Mucosa of descending colon (tissue), 3 donors: Measurements from ENCODE around the gene USP8. TPM values are rescaled to one million over a fixed set of nuclear protein-coding genes. Genes with fewer than 3 reads are reported as not detected.
"Not testable (repeated sequence)": the region's sequence is repeated elsewhere in the genome, so short reads cannot be mapped to it uniquely, and the experiment has no call there.

ENCODE experiments used
- ATAC-seq: fragments of 200-7000 bp; cut with Tn5 transposase; one replicate; pipeline ENCODE4 v1.9.1; 2020; ENCODE audit warnings: mild to moderate bottlenecking, moderate library complexity
- DNase-seq, 3 donors: peaks; one replicate each; pipeline ENCODE4 v3.0.0-alpha.2; 2020
- H3K36me3 ChIP-seq: fragments of 200-600 bp; one replicate; pipeline ENCODE4 v1.8.0; 2021; ENCODE audit warnings: low read depth, mild to moderate bottlenecking
- H3K4me1 ChIP-seq: fragments of 200-600 bp; one replicate; pipeline ENCODE4 v1.8.0; 2021; ENCODE audit warnings: low read depth, mild to moderate bottlenecking
- H3K4me3 ChIP-seq: fragments of 200-600 bp; one replicate; pipeline ENCODE4 v1.8.0; 2021; ENCODE audit warnings: mild to moderate bottlenecking
- H3K9me3 ChIP-seq: fragments of 200-600 bp; one replicate; pipeline ENCODE4 v1.8.0; 2021; ENCODE audit warnings: mild to moderate bottlenecking
- intact Hi-C, 2 donors: fragments of 100-400 bp; cut with DNase I in 1 of 2; cut with micrococcal nuclease in 1 of 2; formaldehyde crosslinking; loops; one replicate each; pipeline versions ENCODE4 v1.11.0 to v1.11.1; 2022; cut with DNase I, micrococcal nuclease
- total RNA-seq, 3 donors: library from RNA; stranded (reverse); fragmentation: NEBNext Ultra II Directional in 2 of 3; extraction: Animal tissue kit (Norgen Biotek cat#: 25700) in 2 of 3; gene quantifications; one replicate each; pipeline versions ENCODE4 v1.2.1 to v1.2.4, GENCODE V29; 2021 to 2023
- TF ChIP-seq, protein P1 (sequence below): fragments of 200-600 bp; IDR thresholded peaks from one replicate; pipeline ENCODE4 v1.8.0; 2022; ENCODE audit warnings: antibody characterized with exemption, mild to moderate bottlenecking
- donor health status: DM: no; HTN: no; CAD: no; lungs with moderate emphysema.
- donor health status: DM: no; HTN: no; CAD: no.
- donor health status: DM: no; HTN: yes; CAD: no.

Gene USP8
- total RNA-seq, 3 donors from 2014 or later, result 66.9 to 87.6 (median 84.4) TPM

DNA sequence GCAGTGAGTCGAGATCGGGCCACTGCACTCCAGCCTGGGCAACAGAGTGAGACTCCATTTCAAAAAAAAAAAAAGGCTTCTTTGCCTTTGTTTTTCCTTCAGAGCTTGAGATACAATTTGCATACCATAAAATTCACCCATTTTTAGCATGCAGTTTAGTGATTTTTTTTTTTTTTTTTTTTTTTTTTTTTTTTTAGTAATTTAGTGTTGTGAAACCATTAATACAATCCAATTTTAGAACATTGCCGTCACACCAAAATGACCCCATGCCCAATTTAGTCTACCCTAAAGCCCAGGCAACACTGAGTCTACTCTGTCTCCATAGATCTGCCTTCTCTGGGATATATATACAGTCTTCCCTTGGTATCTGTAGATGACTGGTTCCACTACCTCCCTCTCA, 61.2 kb downstream of the USP8 start:
- intact Hi-C loops, result no loop called here
- DNase-seq (no peak), ATAC-seq (no peak)
- Histone ChIP-seq H3K4me3 (no peak overlapping the region), H3K36me3 (peaks cover 4% of the 10 kb centered on the region), H3K4me1 (no peaks in the 10 kb centered on the region), H3K9me3 (no peaks in the 10 kb centered on the region)
- TF ChIP-seq, protein P1, sequence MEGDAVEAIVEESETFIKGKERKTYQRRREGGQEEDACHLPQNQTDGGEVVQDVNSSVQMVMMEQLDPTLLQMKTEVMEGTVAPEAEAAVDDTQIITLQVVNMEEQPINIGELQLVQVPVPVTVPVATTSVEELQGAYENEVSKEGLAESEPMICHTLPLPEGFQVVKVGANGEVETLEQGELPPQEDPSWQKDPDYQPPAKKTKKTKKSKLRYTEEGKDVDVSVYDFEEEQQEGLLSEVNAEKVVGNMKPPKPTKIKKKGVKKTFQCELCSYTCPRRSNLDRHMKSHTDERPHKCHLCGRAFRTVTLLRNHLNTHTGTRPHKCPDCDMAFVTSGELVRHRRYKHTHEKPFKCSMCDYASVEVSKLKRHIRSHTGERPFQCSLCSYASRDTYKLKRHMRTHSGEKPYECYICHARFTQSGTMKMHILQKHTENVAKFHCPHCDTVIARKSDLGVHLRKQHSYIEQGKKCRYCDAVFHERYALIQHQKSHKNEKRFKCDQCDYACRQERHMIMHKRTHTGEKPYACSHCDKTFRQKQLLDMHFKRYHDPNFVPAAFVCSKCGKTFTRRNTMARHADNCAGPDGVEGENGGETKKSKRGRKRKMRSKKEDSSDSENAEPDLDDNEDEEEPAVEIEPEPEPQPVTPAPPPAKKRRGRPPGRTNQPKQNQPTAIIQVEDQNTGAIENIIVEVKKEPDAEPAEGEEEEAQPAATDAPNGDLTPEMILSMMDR, result no peak

DNA sequence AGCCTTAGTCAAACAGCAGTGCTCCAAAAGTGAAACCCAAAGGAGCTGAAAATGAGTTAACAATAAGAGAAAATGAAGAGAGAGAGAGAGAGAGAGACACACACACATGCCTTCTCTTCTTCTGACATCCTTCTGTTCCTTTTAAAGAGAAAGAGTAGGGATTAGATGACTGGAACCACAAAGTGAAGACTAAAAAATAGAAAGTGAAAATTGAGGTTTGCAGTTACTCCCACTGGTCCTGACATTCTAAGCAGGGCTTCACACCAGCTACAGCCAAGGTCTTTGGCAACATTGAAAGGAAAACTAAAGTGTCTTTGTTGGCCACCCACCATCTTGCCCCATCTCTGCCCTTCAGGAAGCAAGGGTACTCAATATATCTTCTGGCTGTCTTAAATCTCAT, 63.1 kb downstream of the USP8 start:
- DNase-seq, result no peak
- TF ChIP-seq, protein P1, result no peak
- Histone ChIP-seq H3K36me3 (peaks cover 4% of the 10 kb centered on the region), H3K4me1 (no peaks in the 10 kb centered on the region), H3K4me3 (no peak overlapping the region), H3K9me3 (no peaks in the 10 kb centered on the region)
- intact Hi-C loops, result no loop called here
- no peak for ATAC-seq

DNA sequence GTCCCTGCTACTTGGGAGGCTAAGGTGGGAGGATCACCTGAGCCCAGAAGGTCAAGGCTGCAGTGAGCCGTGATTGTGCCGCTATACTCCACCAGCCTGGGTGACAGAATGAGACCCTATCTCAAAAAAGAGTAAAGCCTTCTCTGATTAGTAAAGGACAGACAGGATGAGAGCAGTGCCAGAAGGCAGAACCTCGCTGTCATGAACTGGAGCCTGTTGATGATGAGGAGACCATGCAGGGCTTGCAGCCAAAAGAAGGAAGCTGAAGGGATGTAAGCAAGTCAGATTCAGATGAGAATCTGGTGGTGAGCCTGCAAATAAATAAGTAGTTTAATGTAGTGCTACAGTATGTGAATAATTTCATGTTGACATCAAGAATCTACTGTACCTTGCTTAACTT, 69.4 kb downstream of the USP8 start:
- H3K9me3 ChIP-seq, result no peaks in the 10 kb centered on the region
- H3K36me3 ChIP-seq, result peaks cover 18% of the 10 kb centered on the region
- TF ChIP-seq, protein P1, result no peak
- intact Hi-C loops, result no loop called here
- H3K4me3 ChIP-seq, result no peak overlapping the region
- no peaks in the 10 kb centered on the region for H3K4me1 ChIP-seq
- ATAC-seq (no peak), DNase-seq (no peak)

DNA sequence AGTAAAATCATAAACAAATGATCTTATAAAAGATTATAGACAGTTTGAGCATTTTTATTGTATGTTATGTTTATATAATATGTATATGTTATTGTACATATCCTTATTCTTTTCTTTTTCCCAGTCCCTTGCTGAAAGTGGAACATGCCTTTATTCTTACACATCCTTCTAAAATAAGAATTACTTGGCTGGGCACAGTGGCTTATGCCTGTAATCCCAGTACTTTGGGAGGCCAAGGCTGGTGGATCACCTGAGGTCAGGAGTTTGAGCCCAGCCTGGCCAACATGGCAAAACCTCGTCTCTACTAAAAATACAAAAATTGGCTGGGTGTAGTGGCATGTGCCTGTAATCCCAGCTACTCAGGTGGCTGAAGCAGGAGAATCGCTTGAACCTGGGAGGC, 70.3 kb downstream of the USP8 start:
- not testable (repeated sequence) for DNase-seq

DNA sequence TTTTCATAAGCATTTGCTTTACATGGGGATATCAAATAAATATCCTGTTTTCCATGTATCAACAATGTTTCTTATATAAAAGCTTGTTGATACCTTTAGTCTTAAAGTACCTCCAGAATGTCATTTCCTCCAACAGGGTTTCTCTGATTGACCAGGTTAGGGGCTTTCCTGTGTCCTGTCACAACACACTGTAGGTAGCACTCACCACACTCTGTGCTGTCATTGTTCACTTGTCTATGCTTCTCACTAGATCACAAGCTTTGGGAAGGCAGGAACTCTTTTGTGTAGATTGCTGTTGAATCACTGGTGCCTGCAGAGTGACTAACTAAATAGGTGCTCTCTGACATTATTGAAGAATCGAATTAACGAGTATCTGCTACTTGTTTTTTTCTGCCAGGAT, 72.5 kb downstream of the USP8 start:
- Histone ChIP-seq H3K4me3 (no peak overlapping the region), H3K36me3 (peaks cover 23% of the 10 kb centered on the region), H3K4me1 (no peaks in the 10 kb centered on the region), H3K9me3 (no peaks in the 10 kb centered on the region)
- no peak for DNase-seq
- TF ChIP-seq, protein P1, result no peak
- intact Hi-C loops, result no loop called here
- no peak for ATAC-seq

More for the DNA sequence above, 70.3 kb downstream of the USP8 start:
- H3K9me3 ChIP-seq, H3K4me3 ChIP-seq, H3K4me1 ChIP-seq, intact Hi-C loops, ATAC-seq: not testable (repeated sequence)
- H3K36me3 ChIP-seq, result peaks cover 23% of the 10 kb centered on the region

DNA sequence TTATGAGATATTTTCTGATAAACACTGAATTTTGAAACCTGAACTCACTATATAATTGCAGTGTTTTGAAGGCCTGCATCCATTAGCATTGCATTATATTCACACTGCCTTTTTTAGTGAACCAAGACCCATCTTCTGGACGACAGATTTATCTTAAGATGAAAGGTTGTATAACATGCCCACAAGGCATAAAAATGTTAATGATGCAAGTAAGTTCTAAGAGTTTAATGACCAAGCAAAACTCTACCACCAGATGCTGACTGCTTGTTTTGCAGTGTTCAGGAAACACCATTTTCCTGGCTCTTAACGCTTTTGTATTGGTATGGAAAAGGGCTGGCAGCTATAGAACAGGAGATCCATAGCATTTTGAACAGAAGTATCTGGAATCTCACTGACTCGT, 76.1 kb downstream of the USP8 start:
- intact Hi-C loops, result no loop called here
- DNase-seq, result no peak
- H3K9me3 ChIP-seq, result no peaks in the 10 kb centered on the region

More for the DNA sequence above, 76.1 kb downstream of the USP8 start:
- TF ChIP-seq, protein P1, result no peak
- Histone ChIP-seq H3K4me1 (no peaks in the 10 kb centered on the region), H3K36me3 (peaks cover 10% of the 10 kb centered on the region), H3K4me3 (no peak overlapping the region)
- no peak for ATAC-seq
